Fibroblast of lung (primary cell): Measurements from ENCODE around the gene ENDOD1. TPM values are rescaled to one million over a fixed set of nuclear protein-coding genes. Genes with fewer than 3 reads are reported as not detected.
A peak's percentile ranks its signal among the peaks of the same experiment; 100 is the strongest.

Experiments used
- DNase-seq, 2 donors: peaks; one replicate each; pipeline versions ENCODE4 v3.0.0 to v3.0.0-alpha.2; 2010; ENCODE audit warnings: low read depth in 2 of 2
- H2AFZ ChIP-seq: 2 replicates; pipeline ENCODE4 v1.5.1; 2012; ENCODE audit warnings: low read length, control low read depth, inconsistent platforms
- H3K27ac ChIP-seq: 2 replicates; pipeline ENCODE4 v1.5.1; 2011; ENCODE audit warnings: low read length, control low read depth; ENCODE audit not compliant: insufficient read depth
- H3K27me3 ChIP-seq: 2 replicates; pipeline ENCODE4 v1.5.1; 2011; ENCODE audit warnings: mild to moderate bottlenecking, low read length; ENCODE audit not compliant: control insufficient read depth, insufficient read depth
- H3K36me3 ChIP-seq: 2 replicates; pipeline ENCODE4 v1.5.1; 2011; ENCODE audit warnings: low read length; ENCODE audit not compliant: control insufficient read depth, insufficient read depth
- H3K4me1 ChIP-seq: 2 replicates; pipeline ENCODE4 v1.5.1; 2011; ENCODE audit warnings: low read length; ENCODE audit not compliant: control insufficient read depth, insufficient read depth; ENCODE audit errors: extremely low read depth
- H3K4me2 ChIP-seq: 2 replicates; pipeline ENCODE4 v1.5.1; 2011; ENCODE audit warnings: low read length, control low read depth; ENCODE audit not compliant: insufficient read depth; ENCODE audit errors: extremely low read depth
- H3K4me3 ChIP-seq, 4 experiments: fragments of 200-600 bp in 1 of 4; sonication (generic) in 1 of 4; replicated peaks in 1 of 4; 2 replicates each; pipeline ENCODE4 v1.5.1; 2011 to 2016; ENCODE audit warnings: low read length in 4 of 4, low read depth in 3 of 4, mild to moderate bottlenecking in 3 of 4, control low read depth in 2 of 4, inconsistent platforms in 1 of 4, mixed read lengths in 1 of 4; ENCODE audit not compliant: insufficient read depth in 1 of 4; ENCODE audit errors: control extremely low read depth in 1 of 4
- H3K79me2 ChIP-seq: 2 replicates; pipeline ENCODE4 v1.5.1; 2012; ENCODE audit warnings: mild to moderate bottlenecking, low read length, inconsistent platforms; ENCODE audit not compliant: control insufficient read depth, insufficient read depth
- H3K9ac ChIP-seq: 2 replicates; pipeline ENCODE4 v1.5.1; 2011; ENCODE audit warnings: mild to moderate bottlenecking, low read length, control low read depth; ENCODE audit not compliant: insufficient read depth
- H3K9me3 ChIP-seq: 2 replicates; pipeline ENCODE4 v1.5.1; 2012; ENCODE audit warnings: low read depth, low read length; ENCODE audit not compliant: control insufficient read depth, insufficient read depth
- H4K20me1 ChIP-seq: 2 replicates; pipeline ENCODE4 v1.5.1; 2011; ENCODE audit warnings: low read length; ENCODE audit not compliant: control insufficient read depth, insufficient read depth; ENCODE audit errors: extremely low read depth
- EZH2 ChIP-seq: IDR thresholded peaks from 2 replicates; pipeline ENCODE4 v1.5.1; 2012; ENCODE audit warnings: low read length, control low read depth, mild to moderate bottlenecking; ENCODE audit errors: missing control alignments
- polyA plus RNA-seq, 2 donors: library from polyadenylated mRNA; depleted of rRNA in 1 of 2; stranded (reverse) in 1 of 2; unstranded in 1 of 2; fragments of >200 nt; gene quantifications; 2 replicates each; pipeline ENCODE4 v1.2.1, GENCODE V29; 2011 to 2012; ENCODE audit warnings: missing spikeins in 1 of 2
- total RNA-seq: library from RNA; depleted of rRNA; stranded (reverse); fragments of >200 nt; gene quantifications from 2 replicates; pipeline ENCODE4 v1.2.1, GENCODE V29; 2014
- TF ChIP-seq, protein P1 (sequence below), 2 donors: IDR thresholded peaks in 1 of 2; conservative IDR thresholded peaks in 1 of 2; 1 replicate in 1 of 2; 2 replicates in 1 of 2; pipeline ENCODE4 v1.5.1; 2011 to 2012; ENCODE audit warnings: low read length in 2 of 2, control low read depth in 1 of 2, inconsistent platforms in 1 of 2, low read depth in 1 of 2, mild to moderate bottlenecking in 1 of 2

The ENDOD1 gene
- total and polyA plus RNA-seq, 2 donors (not counting 1 experiment from before 2014, with no cell fraction given), result 33.4 to 50.8 TPM

GRCh38 chr11:95145430-95146060 lies 55.9 kb downstream of the ENDOD1 start:
- H2AFZ ChIP-seq, result no peak overlapping the region
- peaks cover 11% of the 10 kb centered on the region for H3K4me1 ChIP-seq
- no peaks in the 10 kb centered on the region for H3K79me2 ChIP-seq
- H3K27ac ChIP-seq, result no peak overlapping the region
- H3K27me3 ChIP-seq, result no peaks in the 10 kb centered on the region
- no peak for DNase-seq
- H4K20me1 ChIP-seq, result no peaks in the 10 kb centered on the region
- H3K4me2 ChIP-seq, result no peak overlapping the region
- no peak overlapping the region for H3K9ac ChIP-seq
- H3K9me3 ChIP-seq, result no peaks in the 10 kb centered on the region
- no peaks in the 10 kb centered on the region for H3K36me3 ChIP-seq
- no peak overlapping the region for H3K4me3 ChIP-seq
- TF ChIP-seq EZH2, result no peak
- TF ChIP-seq, protein P1, sequence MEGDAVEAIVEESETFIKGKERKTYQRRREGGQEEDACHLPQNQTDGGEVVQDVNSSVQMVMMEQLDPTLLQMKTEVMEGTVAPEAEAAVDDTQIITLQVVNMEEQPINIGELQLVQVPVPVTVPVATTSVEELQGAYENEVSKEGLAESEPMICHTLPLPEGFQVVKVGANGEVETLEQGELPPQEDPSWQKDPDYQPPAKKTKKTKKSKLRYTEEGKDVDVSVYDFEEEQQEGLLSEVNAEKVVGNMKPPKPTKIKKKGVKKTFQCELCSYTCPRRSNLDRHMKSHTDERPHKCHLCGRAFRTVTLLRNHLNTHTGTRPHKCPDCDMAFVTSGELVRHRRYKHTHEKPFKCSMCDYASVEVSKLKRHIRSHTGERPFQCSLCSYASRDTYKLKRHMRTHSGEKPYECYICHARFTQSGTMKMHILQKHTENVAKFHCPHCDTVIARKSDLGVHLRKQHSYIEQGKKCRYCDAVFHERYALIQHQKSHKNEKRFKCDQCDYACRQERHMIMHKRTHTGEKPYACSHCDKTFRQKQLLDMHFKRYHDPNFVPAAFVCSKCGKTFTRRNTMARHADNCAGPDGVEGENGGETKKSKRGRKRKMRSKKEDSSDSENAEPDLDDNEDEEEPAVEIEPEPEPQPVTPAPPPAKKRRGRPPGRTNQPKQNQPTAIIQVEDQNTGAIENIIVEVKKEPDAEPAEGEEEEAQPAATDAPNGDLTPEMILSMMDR (conservative IDR thresholded peaks at IDR 0.05 in 1 of 2, IDR thresholded peaks at IDR 0.05 in 1 of 2; ENCODE audit: low read depth in 1 of 2, low read length in 2 of 2), result no peak

DNA sequence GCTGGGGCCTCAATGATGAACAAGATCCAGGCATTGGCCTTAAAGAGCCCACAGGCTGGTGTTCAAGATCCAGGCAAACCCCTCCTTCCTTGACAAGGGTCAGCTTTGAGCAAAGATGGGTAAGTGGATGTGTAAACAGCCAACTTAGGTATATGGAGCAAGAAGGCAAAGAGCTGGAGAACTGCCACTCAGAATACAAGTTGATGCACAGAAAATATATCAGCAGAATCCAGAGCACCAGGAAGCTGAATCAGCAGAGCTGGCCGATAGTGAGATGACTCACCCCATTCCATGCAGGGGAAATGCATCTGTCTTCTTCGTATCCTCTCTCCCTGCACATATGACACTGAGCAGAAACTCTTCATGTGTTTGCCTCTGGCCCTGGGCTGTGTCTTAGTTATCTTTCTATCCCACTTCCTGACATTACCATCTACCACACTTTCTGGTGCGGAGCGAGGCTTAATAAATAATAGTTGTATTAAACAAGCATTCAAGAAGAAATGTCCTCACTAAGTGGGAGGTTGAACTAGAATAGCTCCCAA lies 57.8 kb downstream of the ENDOD1 start:
- H3K79me2 ChIP-seq, result no peaks in the 10 kb centered on the region
- H3K27me3 ChIP-seq, result no peaks in the 10 kb centered on the region
- H4K20me1 ChIP-seq, result no peaks in the 10 kb centered on the region
- H3K4me2 ChIP-seq, result peak overlapping the region; percentile 41
- no peak overlapping the region for H3K27ac ChIP-seq
- H3K36me3 ChIP-seq, result no peaks in the 10 kb centered on the region
- no peak overlapping the region for H3K4me3 ChIP-seq
- H2AFZ ChIP-seq, result peak overlapping the region; percentile 11
- no peaks in the 10 kb centered on the region for H3K9me3 ChIP-seq
- no peak overlapping the region for H3K9ac ChIP-seq
- DNase-seq, result peak; percentile 91 to 93
- peaks cover 11% of the 10 kb centered on the region for H3K4me1 ChIP-seq
- TF ChIP-seq EZH2, result no peak
- TF ChIP-seq, protein P1 (conservative IDR thresholded peaks at IDR 0.05 in 1 of 2, IDR thresholded peaks at IDR 0.05 in 1 of 2; ENCODE audit: low read depth in 1 of 2, low read length in 2 of 2), result no peak

DNA sequence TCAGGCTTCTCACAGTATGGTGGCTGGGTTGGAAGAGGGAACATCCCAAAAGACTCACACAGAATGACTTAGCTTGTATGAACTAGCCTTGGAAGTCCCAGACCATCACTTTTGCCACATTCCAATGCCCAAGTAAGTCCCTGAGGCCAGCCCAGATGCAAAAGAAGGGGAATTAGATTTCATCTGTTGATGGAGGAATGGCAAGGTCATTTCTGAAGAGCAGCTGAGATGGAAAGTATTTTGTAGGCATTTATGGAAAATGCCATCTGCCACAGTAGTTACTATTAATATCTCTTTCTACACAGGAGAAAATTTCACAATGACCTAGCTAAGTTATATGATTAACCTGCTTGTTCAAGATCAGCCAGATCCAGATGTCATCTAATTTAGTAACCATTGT lies 58.8 kb downstream of the ENDOD1 start:
- Histone ChIP-seq H3K9ac (no peak overlapping the region), H3K4me1 (peaks cover 8% of the 10 kb centered on the region), H3K27me3 (no peaks in the 10 kb centered on the region), H4K20me1 (no peaks in the 10 kb centered on the region), H3K36me3 (no peaks in the 10 kb centered on the region), H3K4me2 (no peak overlapping the region), H3K9me3 (no peaks in the 10 kb centered on the region), H3K4me3 (no peak overlapping the region), H3K79me2 (no peaks in the 10 kb centered on the region), H2AFZ (no peak overlapping the region), H3K27ac (no peak overlapping the region)
- TF ChIP-seq EZH2, result no peak
- TF ChIP-seq, protein P1 (conservative IDR thresholded peaks at IDR 0.05 in 1 of 2, IDR thresholded peaks at IDR 0.05 in 1 of 2; ENCODE audit: low read depth in 1 of 2, low read length in 2 of 2), result no peak
- no peak for DNase-seq
